ENCODE results near the gene SHH.

GRCh38 chr7:155807065-155807671 is 5.1 kb downstream of the SHH start:
- TF ChIP-seq, protein P1, sequence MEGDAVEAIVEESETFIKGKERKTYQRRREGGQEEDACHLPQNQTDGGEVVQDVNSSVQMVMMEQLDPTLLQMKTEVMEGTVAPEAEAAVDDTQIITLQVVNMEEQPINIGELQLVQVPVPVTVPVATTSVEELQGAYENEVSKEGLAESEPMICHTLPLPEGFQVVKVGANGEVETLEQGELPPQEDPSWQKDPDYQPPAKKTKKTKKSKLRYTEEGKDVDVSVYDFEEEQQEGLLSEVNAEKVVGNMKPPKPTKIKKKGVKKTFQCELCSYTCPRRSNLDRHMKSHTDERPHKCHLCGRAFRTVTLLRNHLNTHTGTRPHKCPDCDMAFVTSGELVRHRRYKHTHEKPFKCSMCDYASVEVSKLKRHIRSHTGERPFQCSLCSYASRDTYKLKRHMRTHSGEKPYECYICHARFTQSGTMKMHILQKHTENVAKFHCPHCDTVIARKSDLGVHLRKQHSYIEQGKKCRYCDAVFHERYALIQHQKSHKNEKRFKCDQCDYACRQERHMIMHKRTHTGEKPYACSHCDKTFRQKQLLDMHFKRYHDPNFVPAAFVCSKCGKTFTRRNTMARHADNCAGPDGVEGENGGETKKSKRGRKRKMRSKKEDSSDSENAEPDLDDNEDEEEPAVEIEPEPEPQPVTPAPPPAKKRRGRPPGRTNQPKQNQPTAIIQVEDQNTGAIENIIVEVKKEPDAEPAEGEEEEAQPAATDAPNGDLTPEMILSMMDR (IDR thresholded peaks at IDR 0.05), result no peak
- TF ChIP-seq ZNF423 (CRISPR knock-in tag; IDR thresholded peaks at IDR 0.05) (no peak), RELA (CRISPR knock-in tag; IDR thresholded peaks at IDR 0.05; ENCODE audit: borderline replicate concordance) (no peak), OVOL2 (CRISPR knock-in tag; IDR thresholded peaks at IDR 0.05; ENCODE audit: borderline replicate concordance) (no peak), MYBL2 (CRISPR knock-in tag; IDR thresholded peaks at IDR 0.05) (no peak), ESRRA (CRISPR knock-in tag; IDR thresholded peaks at IDR 0.05; ENCODE audit: borderline replicate concordance) (no peak), ERG (CRISPR knock-in tag; IDR thresholded peaks at IDR 0.05) (no peak), NR3C1 (CRISPR knock-in tag; conservative IDR thresholded peaks at IDR 0.05; ENCODE audit: low read depth) (no peak), EMX1 (CRISPR knock-in tag; IDR thresholded peaks at IDR 0.05) (no peak), SMAD3 (CRISPR knock-in tag; IDR thresholded peaks at IDR 0.05; ENCODE audit: borderline replicate concordance) (no peak), FOXK1 (CRISPR knock-in tag; IDR thresholded peaks at IDR 0.05) (no peak), SP1 (CRISPR knock-in tag; conservative IDR thresholded peaks at IDR 0.05) (no peak)
- TF ChIP-seq, protein P2, sequence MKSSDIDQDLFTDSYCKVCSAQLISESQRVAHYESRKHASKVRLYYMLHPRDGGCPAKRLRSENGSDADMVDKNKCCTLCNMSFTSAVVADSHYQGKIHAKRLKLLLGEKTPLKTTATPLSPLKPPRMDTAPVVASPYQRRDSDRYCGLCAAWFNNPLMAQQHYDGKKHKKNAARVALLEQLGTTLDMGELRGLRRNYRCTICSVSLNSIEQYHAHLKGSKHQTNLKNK (CRISPR knock-in tag; IDR thresholded peaks at IDR 0.05), result no peak
- TF ChIP-seq, protein P3, sequence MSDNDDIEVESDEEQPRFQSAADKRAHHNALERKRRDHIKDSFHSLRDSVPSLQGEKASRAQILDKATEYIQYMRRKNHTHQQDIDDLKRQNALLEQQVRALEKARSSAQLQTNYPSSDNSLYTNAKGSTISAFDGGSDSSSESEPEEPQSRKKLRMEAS (CRISPR knock-in tag; IDR thresholded peaks at IDR 0.05), result no peak

Measured in WTC11 (cell line).